Caki2 (cell line): Measurements from ENCODE around the gene HYKK. TPM values are rescaled to one million over a fixed set of nuclear protein-coding genes. Genes with fewer than 3 reads are reported as not detected.
"Not testable (repeated sequence)": the region's sequence is repeated elsewhere in the genome, so short reads cannot be mapped to it uniquely, and the experiment has no call there.

Experiments
- DNase-seq: peaks from one replicate; pipeline ENCODE4 v3.0.0-alpha.2; 2015; ENCODE audit warnings: low read depth
- in situ Hi-C: cut with HindIII; loops from 2 replicates; pipeline ENCODE4 v1.10.0; 2016; ENCODE audit warnings: low sequenced_read_pairs, low pct_unique_long_range_greater_than_20kb, mixed read lengths
- total RNA-seq: library from RNA; depleted of rRNA; stranded (reverse); fragments of >200 nt; shearing (Covaris generic); gene quantifications from 2 replicates; pipeline ENCODE4 v1.2.3, GENCODE V29; 2014; ENCODE audit warnings: low replicate concordance

Gene HYKK
- total RNA-seq, 1 experiment from 2014 or later: 0.84 TPM

DNA sequence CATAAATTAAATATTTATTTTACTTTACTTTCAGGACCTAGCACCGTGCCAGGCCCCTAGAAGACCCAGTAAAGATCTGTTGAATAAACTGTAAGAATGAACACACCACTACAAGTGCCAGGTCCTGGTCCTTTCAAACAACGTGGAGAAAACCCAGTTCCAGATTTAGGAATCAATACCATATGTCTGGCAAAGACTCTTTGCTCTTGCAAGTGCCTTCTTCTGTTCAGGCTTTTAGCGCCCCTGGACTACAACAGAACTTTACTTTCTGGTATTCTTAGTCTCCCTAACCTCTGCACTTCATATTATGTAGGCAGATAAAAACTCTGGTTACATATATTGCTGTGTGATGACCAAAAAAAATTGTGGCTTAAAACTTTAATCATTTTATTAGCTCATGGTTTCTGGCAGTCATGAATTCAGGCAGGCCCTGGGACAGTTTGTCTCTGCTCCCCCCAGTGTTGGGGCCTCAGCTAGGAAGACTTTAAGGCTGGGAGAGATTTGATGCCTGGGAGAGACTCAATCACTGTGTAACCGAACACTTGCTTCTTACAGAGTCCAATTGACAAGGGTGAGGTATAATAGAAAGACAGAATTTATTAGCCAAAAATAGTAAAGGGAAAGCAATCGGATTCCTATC lies 30.0 kb downstream of the HYKK start:
- in situ Hi-C loops: no loop called here
- DNase-seq: no peak

DNA sequence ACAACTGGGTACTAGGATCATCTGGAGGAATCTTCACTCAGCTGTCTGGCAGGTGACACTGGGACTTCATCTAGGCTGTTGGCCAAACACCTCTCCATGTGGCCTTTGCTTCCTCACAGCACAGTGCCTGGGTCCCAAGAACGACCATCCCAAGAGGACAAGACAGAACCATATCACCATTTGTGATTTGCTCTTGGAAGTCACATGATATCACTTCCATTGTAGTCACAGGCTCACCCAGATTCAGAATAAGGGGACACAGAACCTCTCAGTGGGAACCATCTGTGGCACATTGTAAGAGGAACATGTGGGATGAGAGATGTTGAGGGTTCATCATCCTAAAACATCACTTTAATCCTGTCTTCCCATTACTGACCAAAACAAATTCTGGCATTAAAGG lies 31.0 kb downstream of the HYKK start:
- DNase-seq: no peak
- in situ Hi-C loops: no loop called here

DNA sequence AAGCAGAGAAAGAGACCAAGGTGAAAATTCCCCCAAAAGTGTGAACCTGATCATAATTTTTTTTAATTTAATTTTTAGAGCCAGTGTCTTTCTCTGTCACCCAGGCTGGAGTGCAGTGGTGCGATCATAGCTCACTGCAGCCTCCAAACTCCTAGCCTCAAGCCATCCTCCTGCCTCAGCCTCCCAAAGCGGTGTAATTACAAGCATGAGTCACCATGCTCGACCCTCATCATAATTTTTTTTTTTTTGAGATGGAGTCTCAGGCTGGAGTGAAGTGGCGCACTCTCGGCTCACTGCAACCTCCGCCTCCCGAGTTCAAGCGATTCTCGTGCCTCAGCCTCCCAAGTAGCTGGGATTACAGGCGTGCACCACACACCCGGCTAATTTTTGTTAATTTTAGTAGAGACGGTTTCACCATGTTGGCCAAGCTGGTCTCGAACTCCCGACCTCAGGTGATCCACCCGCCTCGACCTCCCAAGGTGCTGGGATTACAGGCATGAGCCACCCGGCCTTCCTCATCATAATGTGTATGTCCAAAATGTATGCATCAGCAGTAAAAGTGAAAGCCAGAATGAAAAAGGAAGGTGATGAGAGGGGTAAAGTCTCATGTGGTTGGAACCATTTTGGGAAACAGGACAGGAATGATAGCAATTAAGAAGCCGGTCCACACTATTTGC lies 32.2 kb downstream of the HYKK start:
- DNase-seq, in situ Hi-C loops: not testable (repeated sequence)

DNA sequence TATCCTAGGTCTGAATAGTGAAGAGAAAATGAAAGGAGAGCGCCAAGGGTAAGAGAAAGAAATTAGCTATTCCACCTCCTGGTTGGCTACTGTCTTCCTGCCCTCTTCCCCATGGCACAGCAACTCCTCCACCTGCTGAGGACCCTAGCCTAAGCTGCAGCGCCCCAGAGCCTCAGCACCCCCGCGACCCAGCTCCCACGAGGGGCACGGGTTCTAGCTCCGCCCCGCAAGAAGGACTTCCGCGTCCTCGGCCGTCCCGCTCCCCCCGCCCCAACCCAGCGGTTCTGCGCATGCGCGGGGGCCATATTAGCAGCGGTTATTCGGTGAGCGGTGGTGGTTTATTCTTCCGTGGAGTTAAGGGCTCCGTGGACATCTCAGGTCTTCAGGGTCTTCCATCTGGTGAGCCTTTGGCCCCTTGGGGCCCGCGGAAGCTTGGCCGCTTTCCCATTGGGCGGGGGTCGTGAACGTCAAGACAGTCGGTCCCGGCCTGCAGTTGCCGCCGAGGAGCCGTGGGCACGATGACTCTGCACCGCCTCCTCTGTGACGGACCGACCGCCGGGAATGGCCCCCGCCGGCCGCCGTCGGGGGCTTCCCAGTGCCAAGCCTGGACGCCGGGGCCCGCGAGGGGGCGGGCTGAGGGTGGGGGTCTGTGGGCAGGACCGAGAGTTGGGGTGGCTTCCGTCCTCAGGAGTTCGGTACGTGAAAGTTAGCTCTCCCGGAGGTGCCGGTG lies 32.9 kb downstream of the HYKK start, which contains the start of gene PSMA4:
TSS of gene PSMA4 (plus strand) at position 304 of the 730 bp plus-strand sequence. CDS start 1,484 bp downstream, outside the sequence.
- peak; percentile 86 for DNase-seq
- in situ Hi-C loops: no loop called here

DNA sequence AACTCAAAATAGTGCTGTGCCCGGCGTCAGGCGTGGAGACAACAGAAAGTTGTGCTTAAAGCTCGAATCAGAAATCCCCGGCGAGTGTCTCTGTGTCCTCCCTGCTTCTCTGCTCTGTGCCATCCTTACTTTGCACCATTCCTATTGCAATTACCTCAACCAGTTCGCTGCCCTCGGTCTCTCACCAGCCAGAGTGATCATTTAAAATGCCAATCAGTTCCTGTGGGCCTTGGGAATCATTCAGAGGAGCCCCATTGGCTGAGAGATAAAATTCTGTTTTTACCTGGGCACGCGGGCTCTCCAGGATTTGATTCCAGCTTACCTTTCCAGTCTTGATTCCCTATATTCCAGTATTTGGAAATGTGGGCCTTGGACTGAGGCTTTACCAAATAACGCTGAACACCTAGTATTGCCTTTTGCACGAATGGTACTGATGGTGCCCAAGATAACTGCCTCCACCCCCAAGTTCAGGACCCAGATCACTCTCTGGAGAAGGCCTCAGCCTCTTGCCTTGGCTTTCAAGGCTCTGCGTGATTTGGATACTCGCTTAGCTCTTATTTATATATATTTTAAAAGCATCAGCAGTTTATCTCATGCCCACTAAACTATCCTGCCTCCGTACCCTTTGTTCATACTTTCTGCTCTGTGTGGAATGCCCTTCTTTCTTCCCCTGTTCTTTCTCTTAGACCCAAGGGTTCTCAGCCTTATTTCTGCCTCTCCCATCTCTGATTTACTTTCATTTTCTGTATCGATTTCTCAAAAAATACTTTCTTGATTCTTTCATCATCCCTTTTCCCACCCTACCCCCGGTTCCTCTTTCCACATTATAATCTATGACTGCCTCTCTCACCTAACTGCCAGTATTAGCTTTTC lies 33.7 kb downstream of the HYKK start:
- DNase-seq: no peak
- in situ Hi-C loops: no loop called here

DNA sequence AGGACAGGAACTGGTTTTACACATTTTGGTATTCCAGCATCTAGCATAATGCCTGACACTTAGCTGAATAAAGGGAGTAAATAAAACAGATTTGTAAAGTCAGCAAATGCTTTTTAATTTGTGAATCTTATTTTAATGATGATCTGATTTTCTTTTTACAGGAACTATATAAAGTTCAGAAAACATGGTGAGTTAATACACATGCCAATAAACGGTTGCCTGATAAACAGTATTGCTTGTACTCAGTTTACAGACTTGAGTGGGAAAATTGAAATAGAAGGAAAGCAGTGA lies 34.3 kb downstream of the HYKK start:
- in situ Hi-C loops: no loop called here
- no peak for DNase-seq

DNA sequence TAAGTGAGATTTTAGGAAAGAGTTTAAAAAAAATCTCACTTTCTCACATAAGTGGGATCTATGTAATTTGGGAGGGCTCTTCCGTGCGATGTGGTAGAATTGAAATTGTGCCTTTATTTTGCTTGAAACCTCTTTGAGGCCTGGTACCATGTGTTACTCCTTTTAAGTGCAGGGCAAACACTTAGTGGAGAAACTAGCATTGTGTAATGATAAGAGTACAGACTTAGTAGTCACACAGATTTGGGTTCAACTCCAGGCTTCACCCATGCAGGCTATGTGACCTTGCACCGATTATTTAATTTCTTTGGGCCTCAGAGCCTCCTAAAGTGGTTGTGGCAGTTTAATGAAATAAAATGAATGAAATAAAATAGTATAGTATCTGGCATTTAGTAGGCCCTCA lies 35.3 kb downstream of the HYKK start:
- no peak for DNase-seq
- in situ Hi-C loops: no loop called here

DNA sequence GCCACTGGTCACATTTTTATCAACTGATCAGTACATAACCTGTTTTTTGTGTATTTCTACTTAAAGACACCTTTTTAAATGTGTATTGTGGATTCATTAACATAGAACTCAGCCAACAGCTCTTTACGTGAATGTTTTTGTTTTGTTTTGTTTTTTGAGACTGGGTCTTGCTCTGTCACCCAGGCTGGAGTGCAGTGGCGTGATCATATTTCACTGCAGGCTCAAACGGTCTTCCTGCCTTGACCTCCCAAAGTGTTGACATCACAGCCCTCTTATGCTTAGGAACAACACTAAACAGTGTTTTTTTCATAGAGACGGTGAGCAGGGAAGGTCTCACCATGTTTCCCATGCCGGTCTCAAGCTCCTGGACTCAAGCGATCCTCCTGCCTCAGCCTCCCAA lies 42.8 kb downstream of the HYKK start:
- in situ Hi-C loops: no loop called here
- no peak for DNase-seq

DNA sequence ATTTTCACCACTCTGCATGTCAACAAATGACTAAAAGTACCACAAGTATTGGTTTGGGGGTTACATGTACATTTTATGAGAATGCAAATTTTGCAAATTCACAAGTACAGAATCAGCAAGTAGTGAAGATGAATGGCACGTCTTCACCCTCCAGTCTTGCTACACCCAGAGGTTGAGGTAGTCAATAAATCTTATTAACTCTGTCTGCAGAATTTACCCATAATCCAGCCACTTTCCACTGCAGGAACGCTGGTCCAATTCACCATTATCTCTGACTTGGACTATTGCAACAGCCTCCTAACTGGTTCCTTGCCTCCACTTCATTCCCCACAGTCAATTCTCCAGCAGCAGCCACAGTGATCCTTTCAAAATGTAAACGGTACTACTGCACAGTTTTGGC lies 43.4 kb downstream of the HYKK start:
- in situ Hi-C loops: no loop called here
- DNase-seq: no peak

DNA sequence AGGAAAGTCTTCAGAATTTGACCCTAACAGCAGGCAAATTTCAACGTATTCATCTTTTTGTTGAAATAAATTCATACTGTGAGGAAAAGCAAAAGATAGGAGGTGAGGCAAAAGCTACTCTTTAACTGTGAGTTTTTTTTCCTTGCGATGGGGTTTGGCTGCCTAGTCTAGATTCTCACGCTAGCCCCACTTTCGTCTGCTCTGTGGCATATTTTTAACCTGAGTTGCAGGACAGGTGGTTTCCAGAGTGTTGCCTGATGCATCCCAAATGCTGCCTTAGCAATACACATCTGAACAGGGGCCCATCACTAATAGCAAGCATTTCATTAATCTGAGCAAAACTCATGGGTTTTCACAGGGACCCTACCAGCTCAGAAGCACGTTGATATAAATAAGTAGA lies 44.5 kb downstream of the HYKK start:
- DNase-seq: no peak
- in situ Hi-C loops: no loop called here

DNA sequence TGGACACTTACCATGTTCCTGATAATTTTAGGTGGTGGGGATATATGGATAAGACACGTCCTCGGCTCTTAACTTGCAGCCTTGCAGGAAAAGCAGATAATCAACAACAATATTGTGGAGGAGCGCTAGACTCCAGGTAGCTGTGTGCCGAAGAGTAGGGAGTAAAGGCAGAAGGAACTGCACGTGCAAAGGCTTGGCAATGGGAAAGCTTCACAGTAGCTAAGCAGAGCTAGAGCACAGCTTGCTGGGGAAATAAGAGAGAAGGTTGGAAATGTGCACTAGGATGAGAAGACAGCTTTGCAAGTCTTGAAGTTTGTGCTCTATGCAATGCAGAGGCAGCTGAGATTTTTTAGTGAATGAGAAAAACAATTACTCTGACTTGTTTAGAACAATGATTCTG lies 45.2 kb downstream of the HYKK start:
- in situ Hi-C loops: no loop called here

DNA sequence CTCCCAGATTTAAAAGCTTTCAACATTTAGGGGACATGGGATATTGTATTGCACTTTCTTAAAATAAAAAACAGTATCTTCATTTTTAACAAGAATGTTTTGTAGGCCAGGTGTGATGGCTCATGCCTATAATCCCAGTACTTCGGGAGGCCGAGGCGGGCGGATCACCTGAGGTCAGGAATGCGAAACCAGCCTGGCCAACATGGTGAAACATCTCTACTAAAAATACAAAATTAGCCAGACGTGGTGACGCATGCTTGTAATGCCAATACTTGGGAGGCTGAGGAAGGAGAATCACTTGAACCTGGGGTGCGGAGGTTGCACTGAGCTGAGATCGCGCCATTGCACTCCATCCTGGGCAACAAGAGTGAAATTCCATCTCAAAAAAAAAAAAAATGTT lies 52.8 kb downstream of the HYKK start:
- DNase-seq, in situ Hi-C loops: not testable (repeated sequence)

More for the DNA sequence above, 45.2 kb downstream of the HYKK start:
- DNase-seq: no peak

DNA sequence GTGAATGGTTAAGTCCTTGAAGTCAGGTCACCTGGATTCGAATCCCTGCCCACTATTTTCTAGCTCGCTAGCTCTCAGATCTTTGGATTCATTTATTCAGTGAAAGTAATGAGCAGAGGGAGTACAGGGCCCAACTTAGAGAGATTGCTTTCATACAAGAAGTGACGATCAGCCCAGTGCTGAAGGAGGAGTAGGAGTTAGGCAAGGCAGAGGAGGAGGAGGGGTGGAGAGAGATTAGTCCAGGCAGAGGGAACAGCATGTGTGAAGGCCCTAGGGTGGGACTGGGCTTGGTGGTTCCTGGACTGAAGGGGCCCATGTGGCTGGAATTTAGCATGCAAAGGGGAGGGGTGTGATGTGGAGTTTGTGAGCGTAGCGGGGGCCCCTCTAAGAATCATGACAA lies 54.1 kb downstream of the HYKK start:
- in situ Hi-C loops: no loop called here
- DNase-seq: no peak

DNA sequence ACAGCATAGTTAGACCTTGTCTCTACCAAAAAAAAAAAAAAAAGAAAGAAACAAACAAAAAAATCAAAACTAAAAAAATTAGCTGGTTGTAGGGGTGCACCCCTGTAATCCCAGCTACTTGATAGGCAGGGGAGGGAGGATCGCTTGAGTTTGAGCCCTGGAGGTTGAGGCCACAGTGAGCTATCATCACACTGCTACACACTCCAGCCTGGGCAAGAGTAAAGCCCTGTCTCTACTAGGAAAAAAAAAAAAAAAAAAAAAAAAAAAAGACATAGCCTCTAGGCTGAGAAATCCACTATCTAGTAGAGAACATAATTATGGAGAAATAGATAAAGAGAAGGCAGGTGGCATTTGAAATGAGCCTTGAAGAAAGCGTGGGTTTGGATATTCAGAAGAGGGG lies 55.7 kb downstream of the HYKK start:
- in situ Hi-C loops: no loop called here
- no peak for DNase-seq

DNA sequence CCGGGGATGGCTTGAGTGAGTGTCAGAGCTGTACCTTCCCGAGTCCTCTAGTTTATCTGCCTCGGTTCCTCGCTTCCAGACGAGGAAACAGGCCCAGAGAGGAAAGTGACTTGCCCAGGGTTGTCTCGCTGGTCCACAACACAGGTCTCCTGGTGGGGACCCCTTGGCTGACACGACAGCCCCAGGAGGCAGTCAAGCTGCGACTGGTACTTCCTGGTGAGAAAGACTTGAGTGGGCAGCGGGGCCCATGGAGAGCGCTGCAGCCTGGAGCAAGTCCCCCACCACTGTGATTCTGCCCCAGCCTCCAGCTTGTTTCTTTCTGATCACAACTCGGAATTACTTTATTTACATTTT lies 57.3 kb downstream of the HYKK start:
- in situ Hi-C loops: no loop called here
- no peak for DNase-seq

DNA sequence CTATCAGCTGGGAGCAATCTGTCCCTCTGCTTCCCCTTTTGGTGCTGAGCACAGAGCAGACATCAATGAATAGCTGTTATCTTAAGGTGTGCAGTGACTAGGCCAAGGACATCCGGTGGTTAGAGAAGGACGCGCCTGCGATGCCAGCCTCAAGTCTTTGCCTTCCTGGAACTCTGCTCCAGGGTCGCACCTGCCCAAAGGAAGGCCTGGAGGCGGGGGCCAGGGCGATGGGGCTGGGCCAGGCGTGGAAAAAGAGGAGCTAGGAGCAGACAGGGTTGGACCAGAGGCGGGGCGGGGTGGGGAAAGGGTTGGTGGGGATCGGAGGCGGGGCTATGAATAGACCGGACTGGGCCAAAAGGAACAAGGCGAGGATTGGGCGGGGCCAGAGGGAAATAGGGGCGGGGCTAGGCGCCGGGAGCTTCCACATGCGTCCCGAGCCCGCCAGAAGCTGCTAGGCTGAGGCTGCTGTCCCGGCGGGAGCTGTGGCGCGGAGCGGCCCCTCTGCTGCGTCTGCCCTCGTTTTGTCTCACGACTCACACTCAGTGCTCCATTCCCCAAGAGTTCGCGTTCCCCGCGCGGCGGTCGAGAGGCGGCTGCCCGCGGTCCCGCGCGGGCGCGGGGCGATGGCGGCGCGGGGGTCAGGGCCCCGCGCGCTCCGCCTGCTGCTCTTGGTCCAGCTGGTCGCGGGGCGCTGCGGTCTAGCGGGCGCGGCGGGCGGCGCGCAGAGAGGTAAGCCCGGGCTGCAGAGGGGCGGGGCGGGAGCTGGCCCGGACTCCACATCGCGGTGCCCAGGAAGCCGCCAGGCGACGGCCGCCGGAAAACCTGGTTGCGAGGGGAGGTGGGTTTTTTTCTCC lies 57.9 kb downstream of the HYKK start, which contains the start of gene CHRNA5:
TSS of gene CHRNA5 (plus strand) at position 424 of the 854 bp plus-strand sequence. CDS start at position 624, 200 bp downstream.
- DNase-seq: peak; percentile 84
- in situ Hi-C loops: no loop called here

DNA sequence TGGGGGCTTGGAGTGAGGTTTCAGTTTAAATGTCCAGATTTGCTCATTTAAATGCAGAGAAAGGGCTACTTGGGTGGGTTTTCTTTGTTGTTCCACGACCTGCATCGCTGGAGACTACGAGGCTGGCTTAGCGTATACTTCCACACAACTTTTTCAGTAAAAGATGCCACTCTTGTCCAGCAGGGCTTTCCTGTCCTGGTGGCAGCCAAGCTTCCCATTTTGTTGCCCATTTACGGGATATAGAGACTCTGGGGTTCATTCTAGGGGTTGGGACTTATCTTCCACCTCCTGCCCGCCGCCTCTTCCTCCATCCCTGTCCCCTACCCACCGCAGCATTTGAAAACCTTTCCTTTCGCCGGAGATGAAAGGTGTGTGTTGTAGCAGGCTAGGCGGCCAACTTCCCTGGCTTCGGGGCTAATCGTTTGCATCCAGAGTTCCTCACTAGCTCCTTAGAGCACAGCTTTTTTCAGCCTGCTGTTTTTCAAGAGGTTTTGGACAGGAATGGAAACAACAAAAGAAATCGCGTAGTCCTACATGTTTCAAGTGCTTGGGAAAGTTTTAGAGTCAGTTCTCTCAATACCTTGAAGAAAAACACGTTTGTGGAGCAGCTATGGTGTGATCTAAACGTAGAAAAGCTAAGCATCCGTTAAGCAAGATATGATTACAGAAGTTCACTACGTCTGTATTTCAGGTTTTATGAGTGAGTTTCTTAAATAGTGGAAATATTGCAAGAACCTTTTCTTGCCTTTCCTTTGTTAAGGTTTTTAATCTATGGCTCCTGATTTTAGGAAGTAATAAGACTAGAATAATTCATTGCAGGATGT lies 58.8 kb downstream of the HYKK start:
- DNase-seq: peak; percentile 59
- in situ Hi-C loops: no loop called here
